Tibial artery (tissue), 4 donors: ENCODE results near the gene SLC35E1.

Experiments used
- DNase-seq, 2 donors: peaks; one replicate each; pipeline ENCODE4 v3.0.0-alpha.2; 2019
- H3K27ac ChIP-seq, 2 donors: fragments of 200-600 bp; sonication (generic) in 1 of 2; 1 replicate in 1 of 2; 2 replicates in 1 of 2; pipeline ENCODE4 v1.5.1; 2018 to 2019; ENCODE audit warnings: mild to moderate bottlenecking in 1 of 2
- H3K27me3 ChIP-seq, 2 donors: fragments of 200-600 bp; sonication (generic) in 1 of 2; one replicate each; pipeline versions ENCODE4 v1.5.1 to v1.6.0; 2016 to 2019
- H3K36me3 ChIP-seq, 3 donors: fragments of 200-600 bp; sonication (generic) in 2 of 3; one replicate each; pipeline ENCODE4 v1.5.1; 2016 to 2019; ENCODE audit warnings: mild to moderate bottlenecking in 2 of 3
- H3K4me1 ChIP-seq, 4 donors: fragments of 200-600 bp; sonication (generic) in 2 of 4; 1 replicate in 3 of 4; 2 replicates in 1 of 4; pipeline ENCODE4 v1.5.1; 2016 to 2019
- H3K4me3 ChIP-seq, 2 donors: fragments of 200-600 bp; sonication (generic) in 1 of 2; 1 replicate in 1 of 2; 2 replicates in 1 of 2; pipeline ENCODE4 v1.5.1; 2018 to 2019; ENCODE audit warnings: mild to moderate bottlenecking in 2 of 2
- H3K9me3 ChIP-seq, 3 donors: fragments of 200-600 bp; sonication (generic) in 1 of 3; one replicate each; pipeline ENCODE4 v1.5.1; 2016 to 2019
- intact Hi-C: fragments of 100-400 bp; cut with DNase I; formaldehyde crosslinking; loops from one replicate; pipeline ENCODE4 v1.15.0; 2023; ENCODE audit warnings: low total_unique reads
- TF ChIP-seq, protein P1 (sequence below), 2 experiments: fragments of 200-600 bp in 1 of 2; fragments of 450-650 bp in 1 of 2; IDR thresholded peaks; one replicate each; pipeline ENCODE4 v1.5.1; 2017 to 2019; ENCODE audit warnings: antibody characterized with exemption in 2 of 2, mild to moderate bottlenecking in 1 of 2, moderate library complexity in 1 of 2

SLC35E1 gene

DNA sequence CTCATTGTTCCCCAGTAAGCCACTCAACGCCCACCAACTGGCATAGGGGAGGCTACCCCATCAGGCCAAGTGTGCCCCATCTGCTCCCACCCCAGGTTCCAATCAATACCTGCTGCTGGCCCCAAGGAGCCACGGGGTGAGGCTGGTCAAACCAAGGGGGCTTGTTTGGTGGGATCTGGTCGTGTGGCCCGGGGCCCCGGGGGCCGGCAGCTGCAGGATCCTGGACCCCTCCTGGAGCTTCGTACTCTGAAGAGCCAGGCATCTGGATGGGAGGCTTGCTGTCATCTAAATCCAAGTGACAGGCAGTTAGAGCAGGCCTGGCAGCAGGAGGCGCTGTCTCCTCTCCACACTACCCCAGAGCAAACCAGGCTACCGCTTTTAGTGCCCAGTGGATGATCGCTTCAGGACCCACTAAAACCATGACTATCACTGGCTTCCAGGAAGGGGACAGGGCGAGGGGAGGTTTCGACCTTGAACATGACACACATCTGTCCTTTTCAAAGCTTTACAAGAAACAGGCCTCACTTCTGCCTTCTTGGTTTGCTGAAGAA is 44.2 kb downstream of the SLC35E1 start:
- no peak for DNase-seq
- Histone ChIP-seq H3K4me3 (no peak overlapping the region), H3K36me3 (peaks cover 97 to 100% (median 99%) of the 10 kb centered on the region in 3 donors), H3K27ac (no peak overlapping the region), H3K27me3 (no peaks in the 10 kb centered on the region), H3K9me3 (no peaks in the 10 kb centered on the region), H3K4me1 (no peaks in the 10 kb centered on the region)
- intact Hi-C loops: no loop called here
- TF ChIP-seq, protein P1, sequence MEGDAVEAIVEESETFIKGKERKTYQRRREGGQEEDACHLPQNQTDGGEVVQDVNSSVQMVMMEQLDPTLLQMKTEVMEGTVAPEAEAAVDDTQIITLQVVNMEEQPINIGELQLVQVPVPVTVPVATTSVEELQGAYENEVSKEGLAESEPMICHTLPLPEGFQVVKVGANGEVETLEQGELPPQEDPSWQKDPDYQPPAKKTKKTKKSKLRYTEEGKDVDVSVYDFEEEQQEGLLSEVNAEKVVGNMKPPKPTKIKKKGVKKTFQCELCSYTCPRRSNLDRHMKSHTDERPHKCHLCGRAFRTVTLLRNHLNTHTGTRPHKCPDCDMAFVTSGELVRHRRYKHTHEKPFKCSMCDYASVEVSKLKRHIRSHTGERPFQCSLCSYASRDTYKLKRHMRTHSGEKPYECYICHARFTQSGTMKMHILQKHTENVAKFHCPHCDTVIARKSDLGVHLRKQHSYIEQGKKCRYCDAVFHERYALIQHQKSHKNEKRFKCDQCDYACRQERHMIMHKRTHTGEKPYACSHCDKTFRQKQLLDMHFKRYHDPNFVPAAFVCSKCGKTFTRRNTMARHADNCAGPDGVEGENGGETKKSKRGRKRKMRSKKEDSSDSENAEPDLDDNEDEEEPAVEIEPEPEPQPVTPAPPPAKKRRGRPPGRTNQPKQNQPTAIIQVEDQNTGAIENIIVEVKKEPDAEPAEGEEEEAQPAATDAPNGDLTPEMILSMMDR (IDR thresholded peaks at IDR 0.05): no peak

DNA sequence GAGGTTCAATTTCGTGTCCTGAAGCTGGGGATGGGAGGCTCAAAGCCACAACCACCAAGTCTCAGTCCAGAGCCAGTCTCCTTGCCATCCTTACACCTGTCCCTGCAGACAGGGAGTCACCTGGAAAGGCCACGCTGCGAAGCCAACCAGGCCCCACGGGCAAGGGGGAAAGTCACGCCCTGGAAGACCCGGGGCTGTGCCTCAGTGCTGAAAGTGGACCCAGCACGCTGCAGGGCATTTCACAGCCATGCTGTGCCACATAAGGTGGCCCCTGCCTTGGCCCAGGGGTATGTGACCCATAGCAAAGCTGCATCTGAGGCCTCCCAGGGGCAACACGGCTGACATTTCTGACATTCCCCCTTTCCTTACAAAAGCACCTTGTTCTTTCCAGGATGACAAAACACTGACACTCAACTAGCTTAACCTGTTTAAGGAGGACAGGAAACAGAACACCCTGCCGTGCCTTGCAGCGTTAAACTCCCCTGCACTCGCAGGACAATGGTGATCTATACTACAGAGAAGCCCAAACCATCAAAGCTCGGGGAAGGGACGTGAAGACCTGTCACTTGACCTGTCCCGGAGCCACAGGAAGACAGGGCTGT is 44.8 kb downstream of the SLC35E1 start:
- TF ChIP-seq, protein P1 (IDR thresholded peaks at IDR 0.05): no peak
- Histone ChIP-seq H3K9me3 (no peaks in the 10 kb centered on the region), H3K4me3 (no peak overlapping the region), H3K4me1 (no peaks in the 10 kb centered on the region), H3K36me3 (peaks cover 97 to 100% (median 99%) of the 10 kb centered on the region in 3 donors), H3K27me3 (no peaks in the 10 kb centered on the region), H3K27ac (no peak overlapping the region)
- intact Hi-C loops: no loop called here
- DNase-seq: no peak

GRCh38 chr19:16525751-16526481 is 46.3 kb downstream of the SLC35E1 start:
- Histone ChIP-seq H3K36me3 (peaks cover 97 to 100% (median 97%) of the 10 kb centered on the region in 3 donors), H3K9me3 (no peaks in the 10 kb centered on the region), H3K27me3 (no peaks in the 10 kb centered on the region), H3K27ac (no peak overlapping the region), H3K4me3 (no peak overlapping the region), H3K4me1 (no peaks in the 10 kb centered on the region)
- intact Hi-C loops: no loop called here
- TF ChIP-seq, protein P1 (IDR thresholded peaks at IDR 0.05): no peak
- no peak for DNase-seq

DNA sequence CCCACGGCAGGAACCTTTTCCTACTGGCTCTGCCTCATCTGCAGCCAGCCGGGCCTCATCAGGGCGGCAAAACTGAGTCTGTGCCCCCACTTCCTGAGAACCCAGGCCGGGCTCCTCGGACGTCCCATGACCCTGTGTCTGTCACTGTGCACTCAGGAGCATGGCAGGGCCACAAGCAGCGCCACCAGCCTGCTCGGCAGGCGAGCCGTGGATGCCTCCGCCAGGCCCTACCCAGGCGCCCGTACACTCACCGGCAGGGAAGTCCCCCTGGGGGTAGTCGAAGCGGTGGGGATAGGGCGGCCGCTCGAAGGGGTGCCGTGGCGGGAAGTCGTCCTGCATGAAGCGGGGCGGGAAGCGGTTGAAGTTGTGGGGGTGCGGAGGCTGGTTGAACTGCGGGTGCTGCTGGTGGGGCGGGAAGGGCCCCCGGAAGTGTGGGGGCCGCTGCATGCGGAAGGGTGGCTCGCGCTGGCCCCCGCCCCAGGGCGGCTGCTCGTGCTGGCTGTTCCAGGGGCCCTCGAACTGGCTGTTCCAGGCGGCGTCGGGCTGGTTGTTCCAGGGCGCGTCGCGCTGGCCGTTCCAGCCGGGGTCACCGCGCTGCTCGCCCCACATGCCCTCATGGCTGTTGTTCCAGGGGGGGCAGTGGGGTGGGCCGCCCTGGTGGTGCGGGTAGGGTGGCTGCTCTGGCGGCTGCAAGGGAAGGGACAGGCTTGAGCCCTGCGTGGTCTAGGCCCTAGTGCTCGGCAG is 47.1 kb downstream of the SLC35E1 start:
- Histone ChIP-seq H3K27ac (no peak overlapping the region), H3K4me1 (no peaks in the 10 kb centered on the region), H3K9me3 (no peaks in the 10 kb centered on the region), H3K27me3 (no peaks in the 10 kb centered on the region), H3K4me3 (no peak overlapping the region), H3K36me3 (peaks cover 97 to 100% (median 97%) of the 10 kb centered on the region in 3 donors)
- no peak for DNase-seq
- intact Hi-C loops: no loop called here
- TF ChIP-seq, protein P1 (IDR thresholded peaks at IDR 0.05): no peak

DNA sequence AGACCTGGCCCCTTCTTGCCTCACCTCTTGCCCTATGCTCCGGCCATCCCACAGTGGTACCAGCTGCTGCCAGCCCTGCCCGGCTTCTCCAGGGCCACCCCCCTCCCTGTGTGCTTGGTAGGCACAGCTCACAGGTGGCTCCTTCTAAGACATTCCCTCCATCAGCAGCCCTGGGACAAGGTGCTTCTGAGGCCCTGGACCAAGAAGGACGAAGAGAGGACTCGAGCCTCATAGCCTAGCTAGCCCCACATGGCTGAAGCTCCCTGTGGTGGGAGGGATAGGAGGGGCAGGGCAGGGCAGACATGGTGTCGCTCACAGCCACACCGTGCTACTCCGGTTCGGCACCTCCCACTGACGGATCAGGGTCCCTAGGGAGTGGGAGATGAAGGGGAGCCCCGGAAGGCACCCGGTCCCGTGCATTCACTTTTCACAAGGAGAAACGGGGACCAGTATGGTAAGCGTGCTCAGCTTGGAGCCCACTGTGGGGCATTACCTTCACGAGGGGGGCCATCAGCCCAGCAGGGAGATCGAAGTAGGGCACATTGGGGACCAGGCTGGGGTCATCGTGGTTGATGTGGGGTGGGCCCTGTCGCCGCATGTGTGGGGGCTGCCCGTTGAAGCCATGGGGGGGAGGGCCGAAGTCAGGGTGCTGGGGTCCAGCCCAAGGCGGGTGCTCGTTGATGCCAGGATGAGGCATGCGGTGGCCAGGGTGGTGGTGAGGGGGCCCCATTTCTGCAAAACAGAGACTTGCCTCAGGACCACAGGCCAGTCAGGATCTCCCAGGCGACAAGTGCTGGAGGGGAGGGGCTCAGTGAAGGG is 49.4 kb downstream of the SLC35E1 start:
- H3K4me3 ChIP-seq: no peak overlapping the region
- no peak for DNase-seq
- TF ChIP-seq, protein P1 (IDR thresholded peaks at IDR 0.05): no peak

More for the DNA sequence above, 49.4 kb downstream of the SLC35E1 start:
- intact Hi-C loops: no loop called here
- Histone ChIP-seq H3K36me3 (peaks cover 97 to 100% (median 98%) of the 10 kb centered on the region in 3 donors), H3K9me3 (no peaks in the 10 kb centered on the region), H3K4me1 (no peaks in the 10 kb centered on the region), H3K27me3 (no peaks in the 10 kb centered on the region), H3K27ac (no peak overlapping the region)
